ENCODE data around the gene PADI3.

The PADI3 gene

GRCh38 chr1:17214876-17215544 lies 33.9 kb upstream of the PADI3 start:
- in situ Hi-C loops (cut with MboI; ENCODE audit: low sequenced_read_pairs), result no loop called here

DNA sequence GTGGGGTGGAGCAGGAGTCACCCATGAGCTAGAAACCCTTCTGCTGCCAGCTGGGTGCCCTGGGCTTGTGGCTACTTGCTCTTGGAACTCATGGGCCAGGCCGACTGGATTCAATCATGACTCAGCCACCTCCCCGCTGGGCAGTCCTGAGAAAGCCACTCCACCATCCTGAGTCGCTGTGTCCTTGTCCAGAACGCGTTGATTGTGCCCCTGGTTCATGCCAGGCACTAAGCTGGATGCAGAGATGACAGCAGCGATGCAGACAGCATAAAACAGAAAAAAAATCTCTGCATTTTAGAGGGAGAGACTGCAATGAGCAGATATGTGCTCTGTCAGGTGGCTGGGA lies 33.4 kb upstream of the PADI3 start:
- in situ Hi-C loops (cut with MboI; ENCODE audit: low sequenced_read_pairs), result no loop called here

DNA sequence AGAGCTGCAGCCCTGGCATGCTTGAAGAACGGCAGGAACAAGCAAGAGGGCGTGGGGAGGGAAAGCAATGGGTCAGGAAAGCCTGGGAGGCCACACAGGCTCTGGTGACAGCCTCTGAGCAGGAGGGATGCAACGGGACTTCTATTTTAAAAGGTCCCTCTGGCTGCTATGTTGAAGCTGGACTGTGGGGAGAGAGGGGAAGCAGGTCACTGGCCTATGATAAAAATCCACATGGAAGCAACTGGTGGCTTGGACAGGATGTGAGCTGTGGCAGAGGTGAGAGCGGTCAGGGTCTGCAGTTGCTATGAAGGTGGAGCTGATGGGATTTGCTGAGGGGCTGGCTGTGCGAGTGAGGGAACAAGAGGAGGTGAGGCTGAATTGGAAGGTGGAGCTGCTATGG lies 32.8 kb upstream of the PADI3 start:
- in situ Hi-C loops (cut with MboI; ENCODE audit: low sequenced_read_pairs), result no loop called here

GRCh38 chr1:17217607-17218006 lies 31.3 kb upstream of the PADI3 start:
- in situ Hi-C loops (cut with MboI; ENCODE audit: low sequenced_read_pairs), result no loop called here

GRCh38 chr1:17218939-17219338 lies 30.0 kb upstream of the PADI3 start:
- in situ Hi-C loops (cut with MboI; ENCODE audit: low sequenced_read_pairs), result no loop called here

GRCh38 chr1:17220287-17220686 lies 28.6 kb upstream of the PADI3 start:
- in situ Hi-C loops (cut with MboI; ENCODE audit: low sequenced_read_pairs), result no loop called here

DNA sequence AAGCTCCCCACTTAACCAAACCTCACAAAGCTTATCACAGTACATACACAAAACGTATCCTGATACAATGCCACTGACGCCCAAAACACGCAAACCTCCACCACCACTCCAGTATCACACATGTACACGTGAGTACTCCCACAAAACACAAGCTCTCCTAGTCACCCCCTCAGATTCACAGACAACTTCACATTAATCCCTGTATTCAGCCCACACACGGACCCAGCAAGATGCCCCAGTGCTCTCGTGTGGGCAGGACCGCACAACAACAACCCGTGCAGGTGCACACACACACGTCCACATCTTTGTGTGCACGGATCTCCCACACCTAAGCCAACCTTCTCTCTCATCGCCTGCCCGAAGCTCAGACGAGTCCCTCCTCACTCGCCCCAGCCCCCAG lies 26.3 kb upstream of the PADI3 start:
- in situ Hi-C loops (cut with MboI; ENCODE audit: low sequenced_read_pairs), result no loop called here

- in situ Hi-C loops (cut with MboI; ENCODE audit: low sequenced_read_pairs), result no loop called here
Measured at GRCh38 chr1:17224434-17224833, 24.5 kb upstream of the PADI3 start.

GRCh38 chr1:17225140-17225539 lies 23.8 kb upstream of the PADI3 start:
- in situ Hi-C loops (cut with MboI; ENCODE audit: low sequenced_read_pairs), result loop anchor here (5.0 kb wide), 1 partner anchor 153 kb away; no protein-coding TSS in a partner anchor

DNA sequence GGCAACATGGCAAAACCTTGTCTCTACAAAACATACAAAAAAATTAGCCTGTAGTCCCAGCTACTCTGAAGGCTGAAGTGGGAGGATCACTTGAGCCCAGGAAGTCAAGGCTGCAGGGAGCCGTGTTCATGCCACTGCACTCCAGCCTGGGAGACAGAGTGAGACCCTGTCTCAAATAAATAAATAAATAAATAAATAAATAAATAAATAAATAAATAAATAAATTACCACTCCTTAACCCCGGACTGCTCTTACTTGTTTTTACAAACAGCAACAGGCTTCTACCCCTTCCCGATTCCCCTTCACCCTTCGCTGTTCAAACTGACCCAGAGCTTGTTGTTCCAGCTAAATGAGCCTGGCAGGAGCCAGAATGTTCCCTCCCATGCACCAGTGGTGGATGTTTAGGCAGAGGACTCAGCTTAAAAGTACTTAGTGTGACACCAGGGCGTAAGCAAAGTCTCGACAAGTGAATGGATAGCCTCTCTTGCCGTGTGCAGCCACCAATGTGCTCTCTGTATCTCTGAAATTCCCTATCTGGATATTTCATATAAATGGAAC lies 21.5 kb upstream of the PADI3 start:
- in situ Hi-C loops (cut with MboI; ENCODE audit: low sequenced_read_pairs), result loop anchor here (5.0 kb wide), 1 partner anchor 155 kb away; no protein-coding TSS in a partner anchor

DNA sequence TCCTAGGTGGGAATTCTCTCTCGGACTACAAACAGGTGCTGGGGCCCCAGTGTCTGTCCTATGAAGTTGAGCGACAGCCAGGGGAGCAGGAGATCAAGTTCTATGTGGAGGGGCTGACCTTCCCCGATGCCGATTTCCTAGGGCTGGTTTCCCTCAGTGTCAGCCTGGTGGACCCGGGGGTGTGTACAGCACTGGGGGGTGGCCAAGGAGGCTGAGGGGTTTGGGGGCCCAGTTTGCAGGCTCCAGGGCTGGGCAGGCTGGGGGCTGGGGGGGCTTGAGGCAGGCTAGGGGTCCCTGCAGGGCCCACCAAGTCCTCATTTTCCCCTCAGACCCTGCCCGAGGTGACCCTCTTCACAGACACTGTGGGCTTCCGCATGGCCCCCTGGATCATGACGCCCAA lies 20.3 kb upstream of the PADI3 start:
- in situ Hi-C loops (cut with MboI; ENCODE audit: low sequenced_read_pairs), result loop anchor here (5.0 kb wide), 1 partner anchor 156 kb away; no protein-coding TSS in a partner anchor

GRCh38 chr1:17229379-17229778 lies 19.5 kb upstream of the PADI3 start:
- in situ Hi-C loops (cut with MboI; ENCODE audit: low sequenced_read_pairs), result loop anchor here (5.0 kb wide), 1 partner anchor 157 kb away; no protein-coding TSS in a partner anchor

DNA sequence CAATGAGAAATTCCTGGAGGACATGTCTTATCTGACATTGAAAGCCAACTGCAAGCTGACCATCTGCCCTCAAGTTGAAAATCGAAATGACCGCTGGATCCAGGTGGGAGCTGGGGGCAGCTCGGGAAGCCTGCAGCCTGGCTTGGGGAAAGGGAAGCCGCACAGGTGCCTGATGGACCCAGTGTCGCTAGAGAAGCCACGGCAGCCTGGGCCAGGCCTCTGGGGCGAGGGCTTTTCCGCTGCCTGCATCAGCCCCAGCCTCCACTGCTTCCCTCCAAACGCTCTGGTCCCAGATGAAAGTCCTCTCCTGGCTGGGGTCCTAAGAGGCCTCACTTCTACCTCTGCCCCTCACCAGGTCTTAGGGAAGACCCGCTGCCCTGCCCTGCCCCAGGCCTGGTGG lies 18.8 kb upstream of the PADI3 start:
- in situ Hi-C loops (cut with MboI; ENCODE audit: low sequenced_read_pairs), result loop anchor here (5.0 kb wide), 1 partner anchor 103 kb away; no protein-coding TSS in a partner anchor

DNA sequence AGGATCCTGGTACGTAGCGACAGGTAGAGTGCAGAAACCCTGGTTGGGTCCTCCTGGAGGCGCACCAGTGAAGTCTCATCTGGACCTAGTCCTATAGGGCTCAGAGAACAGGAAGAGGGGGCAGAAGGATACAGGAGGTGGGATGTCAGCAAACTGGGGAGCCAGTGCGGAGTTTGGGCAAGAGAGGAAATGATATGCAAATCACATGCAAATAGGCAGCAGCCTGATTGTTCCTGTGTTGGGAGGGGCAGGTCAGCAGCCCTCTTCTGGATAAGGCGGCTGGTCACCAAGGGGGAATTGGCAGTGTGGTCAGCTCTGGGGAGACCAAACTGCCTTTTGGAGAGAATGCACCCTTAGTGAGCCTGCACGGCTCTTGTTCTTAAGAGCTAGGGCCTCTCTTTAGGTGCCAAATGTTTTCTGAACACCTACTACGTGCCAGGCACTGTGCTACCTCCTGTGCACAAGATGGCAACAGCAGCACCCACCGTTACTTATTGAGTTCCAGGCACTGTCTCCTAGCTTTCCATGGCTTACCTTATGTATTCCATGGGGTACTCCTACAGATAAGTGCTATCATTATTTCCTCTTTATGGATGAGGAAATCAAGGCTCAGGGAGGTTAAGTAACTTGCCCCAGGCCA lies 18.1 kb upstream of the PADI3 start:
- in situ Hi-C loops (cut with MboI; ENCODE audit: low sequenced_read_pairs), result loop anchor here (5.0 kb wide), 1 partner anchor 103 kb away; no protein-coding TSS in a partner anchor

DNA sequence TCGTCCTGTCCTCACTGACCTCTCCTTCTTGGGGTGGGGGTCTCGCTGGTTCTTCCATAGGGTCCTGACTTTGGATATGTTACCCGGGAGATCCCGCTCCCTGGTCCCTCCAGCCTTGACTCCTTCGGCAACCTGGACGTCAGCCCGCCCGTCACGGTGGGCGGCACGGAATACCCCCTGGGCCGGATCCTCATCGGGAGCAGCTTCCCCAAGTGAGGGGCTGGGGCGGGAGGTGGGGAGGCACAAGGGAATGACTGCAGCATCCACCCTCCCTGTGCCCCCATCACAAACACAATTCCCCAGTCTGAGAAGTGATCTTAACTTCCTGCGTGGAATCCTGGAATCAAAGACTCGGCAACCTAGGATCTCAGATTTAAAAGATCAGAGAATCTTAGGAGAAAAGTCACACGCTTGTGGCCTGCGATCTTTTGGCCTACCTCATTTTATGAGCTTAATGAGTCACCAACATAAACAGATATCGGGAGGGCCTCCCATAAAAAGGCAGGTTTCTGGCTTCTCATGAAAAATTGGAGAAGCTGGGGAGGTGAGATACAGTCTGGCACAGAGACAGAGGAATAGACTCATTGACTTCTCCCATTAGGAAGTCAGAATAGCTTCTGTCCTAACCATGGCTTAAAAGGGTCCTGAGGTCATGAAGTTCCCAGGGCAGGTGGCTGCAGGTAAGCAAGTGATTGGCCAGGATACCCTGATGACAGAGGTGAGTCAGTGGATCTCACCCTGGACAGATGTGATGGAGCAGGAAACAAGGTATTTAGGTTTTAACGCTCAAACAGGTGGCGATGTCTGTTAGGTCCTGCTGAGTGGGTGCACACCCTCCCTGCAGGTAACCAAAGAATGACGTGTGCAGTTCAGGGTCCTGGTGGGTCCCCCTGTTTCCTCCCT lies 15.9 kb upstream of the PADI3 start:
- in situ Hi-C loops (cut with MboI; ENCODE audit: low sequenced_read_pairs), result loop anchor here (5.0 kb wide), 1 partner anchor 106 kb away; no protein-coding TSS in a partner anchor

DNA sequence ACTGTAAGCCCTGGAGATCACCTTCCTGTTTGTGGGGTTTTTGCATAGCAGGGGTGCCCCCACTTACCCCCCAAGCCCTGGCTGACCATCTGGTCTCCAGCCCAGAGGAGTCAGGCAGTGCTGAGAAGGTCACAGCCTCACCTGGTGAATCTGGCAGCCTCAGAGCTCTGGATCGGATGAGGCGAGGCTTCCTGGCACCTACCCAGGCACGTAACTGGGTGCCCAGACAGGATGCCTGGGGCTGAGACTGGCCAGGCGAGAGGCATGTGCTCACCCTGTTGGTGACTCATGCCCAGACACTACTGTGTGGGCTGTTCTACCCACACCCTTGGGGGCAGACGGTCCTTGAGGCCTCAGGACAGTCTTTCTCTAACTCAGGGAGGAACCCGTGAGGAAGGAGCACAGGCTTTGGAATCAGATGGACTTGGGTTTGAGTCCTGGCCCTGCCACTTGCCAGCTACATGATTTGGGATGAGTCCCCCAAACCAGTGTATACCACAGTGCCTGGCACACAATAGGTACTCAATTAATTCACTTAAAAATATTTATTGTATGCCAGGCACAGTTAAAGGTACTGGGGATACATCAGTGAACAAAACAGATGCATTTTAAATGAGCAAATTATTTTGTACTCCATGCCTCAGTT lies 15.1 kb upstream of the PADI3 start:
- in situ Hi-C loops (cut with MboI; ENCODE audit: low sequenced_read_pairs), result loop anchor here (5.0 kb wide), 1 partner anchor 106 kb away; no protein-coding TSS in a partner anchor

DNA sequence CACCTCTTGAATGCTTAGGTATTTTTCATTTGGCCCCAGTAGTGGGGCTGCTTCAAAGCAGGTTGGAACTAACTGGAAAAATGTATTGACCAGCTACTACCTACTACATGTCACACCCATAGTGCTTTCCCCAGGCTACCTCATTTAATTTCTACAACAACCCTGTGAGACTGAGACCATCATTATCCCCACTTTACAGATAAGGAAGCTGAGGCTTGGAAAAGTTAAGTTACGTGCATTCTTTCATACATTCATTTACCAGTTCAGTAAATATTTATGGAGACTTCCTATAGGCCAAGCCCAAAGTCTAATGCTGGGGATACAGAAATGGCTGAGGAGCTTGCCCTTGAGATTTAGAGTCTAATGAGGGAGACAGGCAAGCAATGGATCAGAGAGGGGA lies 14.5 kb upstream of the PADI3 start:
- in situ Hi-C loops (cut with MboI; ENCODE audit: low sequenced_read_pairs), result loop anchor here (5.0 kb wide), 1 partner anchor 107 kb away; no protein-coding TSS in a partner anchor

DNA sequence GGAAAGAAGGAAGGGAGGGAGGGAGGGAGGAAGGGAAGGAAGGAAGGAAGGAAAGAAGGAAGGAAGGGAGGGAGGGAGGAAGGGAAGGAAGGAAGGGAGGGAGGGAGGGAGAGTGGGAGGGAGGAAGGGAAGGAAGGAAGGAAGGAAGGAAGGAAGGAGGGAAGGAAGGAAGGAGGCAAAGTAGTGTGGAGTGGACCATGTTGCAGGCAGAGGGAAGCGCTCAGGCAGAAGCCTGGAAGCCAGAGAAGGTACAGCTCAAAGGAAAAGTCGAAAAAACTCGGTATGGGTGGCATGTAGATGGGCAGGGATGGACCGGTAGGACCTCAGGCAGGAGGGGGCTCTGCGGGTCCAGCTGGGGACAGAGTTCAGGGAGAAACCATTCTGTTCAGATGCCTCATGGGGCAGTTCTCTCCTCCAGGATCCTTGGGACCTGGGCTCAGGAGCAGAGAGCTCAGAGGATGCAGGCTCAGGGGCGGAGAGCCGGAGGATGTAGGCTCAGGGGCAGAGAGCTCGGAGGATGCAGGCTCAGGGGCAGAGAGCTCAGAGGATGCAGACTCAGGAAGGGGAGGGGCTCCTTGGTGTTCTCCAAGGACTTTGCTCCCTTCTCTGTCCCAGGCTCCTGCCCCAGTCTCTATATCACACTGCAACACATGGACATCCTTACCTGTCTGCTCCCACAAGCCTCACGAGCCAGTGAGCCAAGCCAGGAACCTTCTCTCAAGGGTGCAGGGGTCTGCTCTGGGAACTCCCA lies 13.6 kb upstream of the PADI3 start:
- in situ Hi-C loops (cut with MboI; ENCODE audit: low sequenced_read_pairs), result no loop called here

- in situ Hi-C loops (cut with MboI; ENCODE audit: low sequenced_read_pairs), result no loop called here
Measured at GRCh38 chr1:17236779-17237560, 11.9 kb upstream of the PADI3 start.

All from HL-60/S4 (cell line).